ENCODE measurements around the gene ANKEF1.
"Not testable (repeated sequence)": the region's sequence is repeated elsewhere in the genome, so short reads cannot be mapped to it uniquely, and the experiment has no call there.

ANKEF1 gene

GRCh38 chr20:10031451-10032215, 3.2 kb upstream of the ANKEF1 start:
- not testable (repeated sequence) for FAIRE-seq; DNase-seq (ENCODE audit: insufficient read length, low spot score)

- not testable (repeated sequence) for FAIRE-seq; DNase-seq (ENCODE audit: insufficient read length, low spot score)
These were observed 2.5 kb upstream of the ANKEF1 start for GRCh38 chr20:10032269-10032668.

- DNase-seq (ENCODE audit: insufficient read length, low spot score): no peak
- no peak for FAIRE-seq
These were observed 709 bp upstream of the ANKEF1 start for GRCh38 chr20:10033905-10034650.

- DNase-seq (ENCODE audit: insufficient read length, low spot score); FAIRE-seq: not testable (repeated sequence)
These were observed 1.5 kb downstream of the ANKEF1 start for GRCh38 chr20:10036321-10036720.

GRCh38 chr20:10040070-10040975, 5.5 kb downstream of the ANKEF1 start:
- DNase-seq (ENCODE audit: insufficient read length, low spot score) (no peak), FAIRE-seq (no peak)

GRCh38 chr20:10042086-10042485, 7.3 kb downstream of the ANKEF1 start:
- FAIRE-seq: no peak
- DNase-seq (ENCODE audit: insufficient read length, low spot score): no peak

- DNase-seq (ENCODE audit: insufficient read length, low spot score) (no peak), FAIRE-seq (no peak)
These were observed 12.6 kb downstream of the ANKEF1 start for GRCh38 chr20:10047427-10047826.

- FAIRE-seq: no peak
These were observed 16.4 kb downstream of the ANKEF1 start for GRCh38 chr20:10051185-10051584.

GRCh38 chr20:10059006-10059405, 24.2 kb downstream of the ANKEF1 start:
- FAIRE-seq (no peak), DNase-seq (ENCODE audit: insufficient read length, low spot score) (no peak)

More at GRCh38 chr20:10051185-10051584, 16.4 kb downstream of the ANKEF1 start:
- no peak for DNase-seq (ENCODE audit: insufficient read length, low spot score)

- FAIRE-seq: peak; percentile 69
- no peak for DNase-seq (ENCODE audit: insufficient read length, low spot score)
These were observed 25.4 kb downstream of the ANKEF1 start for GRCh38 chr20:10060226-10060625.

GRCh38 chr20:10061641-10062040, 26.9 kb downstream of the ANKEF1 start:
- DNase-seq (ENCODE audit: insufficient read length, low spot score) (no peak), FAIRE-seq (no peak)

GRCh38 chr20:10063482-10063881, 28.7 kb downstream of the ANKEF1 start:
- FAIRE-seq (no peak), DNase-seq (ENCODE audit: insufficient read length, low spot score) (no peak)

- no peak for FAIRE-seq
These were observed 29.8 kb downstream of the ANKEF1 start for GRCh38 chr20:10064611-10065010.

GRCh38 chr20:10065154-10065833, 30.5 kb downstream of the ANKEF1 start:
- FAIRE-seq: no peak
- DNase-seq (ENCODE audit: insufficient read length, low spot score): no peak

More at GRCh38 chr20:10064611-10065010, 29.8 kb downstream of the ANKEF1 start:
- no peak for DNase-seq (ENCODE audit: insufficient read length, low spot score)

GRCh38 chr20:10067321-10067720, 32.5 kb downstream of the ANKEF1 start:
- no peak for DNase-seq (ENCODE audit: insufficient read length, low spot score)
- no peak for FAIRE-seq

GRCh38 chr20:10074513-10074912, 39.7 kb downstream of the ANKEF1 start:
- DNase-seq (ENCODE audit: insufficient read length, low spot score) (no peak), FAIRE-seq (no peak)

- FAIRE-seq (no peak), DNase-seq (ENCODE audit: insufficient read length, low spot score) (no peak)
These were observed 40.8 kb downstream of the ANKEF1 start for GRCh38 chr20:10075606-10076005.

GRCh38 chr20:10076126-10077080, 41.6 kb downstream of the ANKEF1 start:
- DNase-seq (ENCODE audit: insufficient read length, low spot score): no peak
- no peak for FAIRE-seq

GRCh38 chr20:10077081-10077471, 42.3 kb downstream of the ANKEF1 start:
- DNase-seq (ENCODE audit: insufficient read length, low spot score) (no peak), FAIRE-seq (no peak)
